Globus pallidus (tissue), 1 donor: ENCODE data around the gene GNB1.

Experiments
- DNase-seq: peaks from one replicate; pipeline ENCODE4 v3.0.0-alpha.2; 2015; ENCODE audit warnings: low spot score

GNB1 gene

GRCh38 chr1:1922956-1923833 lies 32.3 kb upstream of the GNB1 start:
- no peak for DNase-seq

- DNase-seq: no peak
These were observed 31.7 kb upstream of the GNB1 start for GRCh38 chr1:1922702-1922955.

DNA sequence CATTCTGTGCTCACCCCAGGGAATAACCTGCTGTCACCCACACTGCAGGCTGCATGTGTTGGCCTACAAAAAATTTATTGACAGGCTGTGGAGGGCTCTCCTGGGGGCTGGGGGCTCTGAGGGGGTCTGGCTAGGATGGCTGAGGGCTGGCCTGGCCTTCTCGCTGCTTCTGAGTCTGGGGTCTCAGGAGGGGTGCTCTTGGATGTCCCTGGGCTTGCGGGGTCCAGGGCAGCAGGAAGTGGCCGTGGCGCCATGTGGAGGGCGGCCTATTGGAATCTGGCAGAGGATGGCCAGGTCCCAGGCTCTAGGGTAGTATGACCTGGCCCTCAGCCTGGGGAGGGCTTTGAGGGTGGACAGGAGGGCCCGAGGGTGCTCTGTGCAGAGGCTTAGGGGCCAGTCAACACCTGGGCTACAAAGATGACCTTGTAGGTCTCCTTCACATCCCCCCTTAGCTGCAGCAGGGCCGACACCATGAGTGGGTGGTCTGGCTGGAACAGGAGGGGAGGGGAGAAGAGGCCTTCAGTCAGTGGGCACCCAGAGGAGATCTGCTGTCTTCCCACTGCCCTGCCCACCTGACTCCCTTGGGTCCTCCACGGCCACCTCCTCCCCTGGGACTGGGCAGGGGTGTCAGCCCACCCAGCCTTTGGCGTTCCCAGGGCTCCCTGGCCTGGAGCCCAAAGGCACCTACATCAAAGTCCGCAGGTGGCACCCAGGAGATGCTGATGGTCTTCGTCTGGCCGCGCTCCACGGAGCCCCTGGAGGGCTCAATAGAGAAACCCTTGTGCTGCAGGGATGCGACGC lies 31.2 kb upstream of the GNB1 start:
- DNase-seq: no peak

DNA sequence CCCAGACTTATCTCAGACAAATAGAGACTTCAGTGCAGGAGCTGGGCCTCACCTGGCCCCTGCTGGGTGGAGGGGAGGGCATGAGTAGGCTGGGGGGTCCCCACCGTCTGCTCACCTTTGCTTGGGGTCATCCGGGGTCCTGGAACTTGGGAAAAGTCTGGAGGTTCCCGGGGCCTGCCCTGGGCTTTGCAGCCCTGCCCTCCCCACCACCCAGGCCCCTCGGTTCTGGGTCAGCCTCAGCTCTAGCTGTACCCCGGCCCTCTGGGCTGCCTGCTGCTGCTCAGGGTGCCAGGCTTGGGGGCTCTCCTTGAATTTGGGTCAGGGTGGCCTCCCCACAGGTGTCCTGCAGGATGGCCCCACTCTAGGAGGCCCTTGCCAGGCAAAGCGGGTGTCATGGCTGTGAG lies 30.6 kb upstream of the GNB1 start:
- DNase-seq: no peak

- DNase-seq: no peak
These were observed 29.9 kb upstream of the GNB1 start for GRCh38 chr1:1920608-1921458.

DNA sequence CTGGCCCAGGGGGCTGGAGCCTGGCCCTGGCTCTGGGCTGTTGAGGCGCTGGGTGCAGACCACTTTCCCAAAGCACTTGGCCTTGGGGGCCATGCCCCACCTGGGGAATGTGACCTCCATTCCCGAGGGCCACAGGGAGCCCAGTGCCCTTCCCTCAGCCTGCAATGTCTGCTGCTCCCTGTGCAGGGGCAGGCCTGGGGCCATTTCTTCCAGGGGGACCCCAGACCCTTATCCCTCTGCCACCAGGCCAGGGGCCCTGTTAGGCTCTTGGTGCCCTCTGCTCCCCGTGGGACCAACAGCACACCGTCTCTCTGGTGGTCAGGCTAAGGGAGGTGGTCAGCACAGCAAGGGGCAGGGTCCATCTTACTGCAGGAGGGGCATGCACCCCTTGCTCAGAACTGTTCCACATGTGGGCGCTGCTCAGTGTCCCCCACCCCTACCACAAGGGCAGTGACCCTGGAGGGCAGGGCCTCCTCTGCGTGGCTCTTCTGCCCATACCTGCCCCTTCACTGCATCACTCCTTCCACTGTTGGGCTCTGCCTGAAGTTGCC lies 29.2 kb upstream of the GNB1 start:
- no peak for DNase-seq

GRCh38 chr1:1919304-1920056 lies 28.6 kb upstream of the GNB1 start:
- peak; percentile 85 for DNase-seq

DNA sequence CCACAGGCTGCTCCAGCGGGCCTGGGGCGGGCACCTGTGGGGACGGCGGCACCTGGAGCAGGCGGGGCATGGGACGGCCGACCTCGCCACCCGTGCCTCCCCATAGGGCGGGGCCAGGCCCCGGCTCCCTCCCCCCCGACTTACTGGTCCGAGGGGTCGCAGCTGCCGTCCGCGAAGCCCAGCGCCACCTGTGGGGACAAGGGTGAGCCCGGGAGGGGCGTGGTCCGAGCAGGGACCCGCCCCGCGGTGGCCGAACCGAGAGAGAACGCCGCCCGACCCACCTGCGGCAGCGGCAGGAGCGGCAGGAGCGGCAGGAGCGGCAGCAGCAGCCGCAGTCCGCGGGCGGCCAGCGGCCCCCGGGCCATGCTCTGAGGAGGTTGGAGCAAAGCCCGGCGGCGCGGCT lies 28.0 kb upstream of the GNB1 start, which contains the start of gene TMEM52:
Gene TMEM52 (minus strand): TSS at position 379 of the 403 bp plus-strand sequence. CDS start 14 bp downstream, at position 365.
- no peak for DNase-seq

DNA sequence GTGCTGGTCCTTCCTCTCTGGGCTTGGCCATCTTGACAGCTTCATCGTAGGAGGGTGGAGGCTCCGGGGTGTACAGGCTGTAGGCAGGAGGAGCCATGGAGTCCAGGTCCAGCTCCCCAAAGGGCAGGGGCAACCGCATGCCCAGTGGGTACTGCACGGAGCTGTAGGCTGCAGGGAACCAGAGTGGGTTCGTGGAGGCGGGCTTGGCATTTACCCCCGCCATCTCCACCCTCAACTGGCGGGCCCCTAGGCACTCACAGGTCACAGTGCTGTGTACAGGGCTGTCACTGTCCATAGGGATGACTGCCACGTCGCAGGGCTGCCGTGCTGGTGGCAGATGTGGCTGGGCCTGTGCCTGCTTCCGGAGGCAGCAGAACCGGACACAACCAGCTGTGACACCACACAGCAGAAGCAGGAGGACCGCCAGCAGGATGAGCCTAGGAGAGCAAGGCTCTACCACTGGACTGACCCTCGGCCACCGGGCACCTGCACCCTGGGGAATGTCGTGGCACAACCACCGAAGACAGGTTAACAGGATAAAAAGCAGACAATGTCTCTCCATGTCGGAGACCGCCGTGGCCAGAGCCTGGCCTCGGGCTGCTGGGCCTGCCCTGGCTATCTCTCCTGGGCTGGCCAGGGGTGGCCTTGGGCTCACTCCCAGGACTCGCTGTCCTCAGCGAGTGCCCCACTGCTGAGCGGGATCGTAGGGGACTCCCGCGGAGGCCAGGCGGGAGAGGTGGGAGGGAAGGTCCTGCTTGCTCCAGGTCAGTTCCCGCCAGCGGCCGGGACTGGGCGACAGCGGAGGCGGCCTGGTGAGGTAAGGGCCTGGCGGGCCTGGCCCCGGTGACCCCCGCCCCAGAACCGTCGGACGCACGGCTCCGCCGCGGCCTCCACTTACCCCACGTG lies 27.4 kb upstream of the GNB1 start:
- no peak for DNase-seq

DNA sequence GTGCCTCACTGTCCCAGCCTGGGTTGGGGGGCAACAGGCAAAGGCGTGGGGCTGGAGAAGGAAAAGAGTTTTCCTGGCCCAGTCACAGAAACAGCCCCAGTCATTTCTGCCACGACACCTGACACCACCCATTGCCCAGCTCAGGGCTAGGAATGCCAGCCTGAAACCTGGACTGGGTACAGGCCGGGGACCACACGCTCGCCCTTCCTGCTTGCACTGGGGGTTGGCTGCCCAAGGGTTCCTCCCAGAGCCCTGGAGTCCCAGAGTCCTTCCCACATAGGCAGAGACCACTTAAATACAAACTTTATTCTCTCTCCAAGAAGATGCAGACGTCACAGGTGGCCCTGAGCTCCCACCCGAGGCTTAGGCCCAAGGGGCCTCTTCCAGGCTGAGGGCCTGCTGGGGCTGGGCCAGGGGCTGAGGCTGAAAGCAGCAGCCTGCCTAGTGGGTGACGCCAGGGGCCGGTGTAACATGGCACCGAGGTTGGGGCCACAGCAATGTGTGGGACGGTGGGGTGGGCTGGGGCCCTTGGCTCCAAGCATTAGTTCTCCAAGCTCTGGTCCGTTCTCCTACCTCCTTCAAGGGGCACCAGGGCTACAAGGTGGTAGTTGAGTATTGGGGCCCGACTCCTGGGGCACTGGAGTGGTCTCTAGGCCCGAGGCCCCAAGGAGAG lies 26.6 kb upstream of the GNB1 start:
- DNase-seq: no peak

GRCh38 chr1:1916851-1917251 lies 26.0 kb upstream of the GNB1 start:
- no peak for DNase-seq

DNA sequence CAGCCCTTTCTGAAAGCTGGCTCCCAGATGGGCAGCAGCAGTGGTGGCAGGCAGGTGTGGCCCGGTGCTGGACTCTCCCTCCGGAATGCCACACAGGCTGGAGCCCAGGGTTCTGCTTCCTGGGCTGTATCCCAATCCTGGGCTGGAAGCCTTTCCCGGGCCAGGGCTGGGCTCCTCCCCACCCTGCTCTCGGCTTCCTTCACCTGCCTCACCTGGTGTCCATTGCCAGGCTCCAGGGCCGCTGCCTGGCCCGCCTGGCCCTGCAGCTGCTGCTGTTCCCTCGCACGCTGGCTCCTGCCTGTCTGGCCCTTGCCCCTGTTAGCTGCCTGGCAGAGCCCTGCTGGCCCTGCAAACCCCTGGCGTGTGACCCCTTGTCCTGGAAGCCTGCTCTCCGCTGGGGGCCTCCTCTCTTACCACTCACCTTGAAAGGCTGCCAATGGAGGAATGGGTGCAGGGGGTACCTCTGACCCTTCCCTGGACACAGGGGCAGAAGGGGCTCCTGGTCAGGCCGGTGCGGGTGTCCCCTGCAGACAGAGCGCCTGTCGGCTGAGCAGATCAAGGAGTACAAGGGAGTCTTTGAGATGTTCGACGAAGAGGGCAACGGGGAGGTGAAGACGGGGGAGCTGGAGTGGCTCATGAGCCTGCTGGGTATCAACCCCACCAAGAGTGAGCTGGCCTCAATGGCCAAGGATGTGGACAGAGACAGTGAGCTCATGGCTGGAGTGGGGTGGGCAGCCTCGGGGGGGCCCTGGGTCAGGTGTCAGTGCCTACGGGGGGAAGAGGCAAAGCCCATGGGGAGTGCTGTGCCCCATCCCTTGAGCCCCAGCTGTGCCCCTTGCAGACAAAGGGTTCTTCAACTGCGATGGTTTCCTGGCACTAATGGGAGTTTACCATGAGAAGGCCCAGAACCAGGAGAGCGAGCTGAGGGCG lies 25.3 kb upstream of the GNB1 start:
- no peak for DNase-seq

DNA sequence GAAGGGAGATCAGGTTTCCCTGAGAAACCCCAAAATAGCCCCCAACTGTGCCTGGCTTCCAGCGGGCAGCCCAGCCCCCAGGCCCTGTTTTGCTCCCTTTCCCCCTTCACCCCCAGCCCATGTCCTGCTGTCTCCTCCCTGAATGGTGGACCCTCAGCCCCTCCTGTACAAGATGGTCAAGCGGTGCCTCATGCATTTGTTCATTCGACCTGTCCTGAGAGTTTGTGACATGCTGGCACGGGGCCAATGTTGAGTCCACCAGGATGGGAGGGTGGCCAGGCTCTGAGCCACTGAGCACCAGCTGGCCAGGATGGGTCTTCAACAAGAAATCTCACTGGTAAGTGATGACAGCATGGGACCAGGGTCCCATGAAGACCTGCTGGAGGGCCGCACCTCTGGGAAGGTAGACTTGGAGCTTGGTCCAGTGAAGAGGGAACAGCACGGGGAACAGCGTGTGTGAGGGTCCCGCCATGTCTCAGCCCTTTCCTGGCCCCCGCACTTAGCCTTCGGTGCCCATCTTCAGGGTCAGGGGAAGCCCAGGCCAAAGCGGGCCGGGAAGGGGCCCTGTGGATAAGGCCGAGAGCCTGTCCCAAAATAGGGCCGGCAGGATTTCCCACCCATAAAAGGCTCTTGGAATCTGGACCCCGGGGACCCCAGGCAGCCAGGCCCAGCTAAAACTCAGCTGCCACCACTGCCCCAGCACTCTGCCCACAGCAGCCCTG lies 24.2 kb upstream of the GNB1 start, which contains the start of gene CALML6:
Gene CALML6 (plus strand): TSS at position 290 of the 722 bp plus-strand sequence. CDS start 21 bp downstream, at position 311.
- no peak for DNase-seq

- no peak for DNase-seq
These were observed 23.4 kb upstream of the GNB1 start for GRCh38 chr1:1914101-1914970.

DNA sequence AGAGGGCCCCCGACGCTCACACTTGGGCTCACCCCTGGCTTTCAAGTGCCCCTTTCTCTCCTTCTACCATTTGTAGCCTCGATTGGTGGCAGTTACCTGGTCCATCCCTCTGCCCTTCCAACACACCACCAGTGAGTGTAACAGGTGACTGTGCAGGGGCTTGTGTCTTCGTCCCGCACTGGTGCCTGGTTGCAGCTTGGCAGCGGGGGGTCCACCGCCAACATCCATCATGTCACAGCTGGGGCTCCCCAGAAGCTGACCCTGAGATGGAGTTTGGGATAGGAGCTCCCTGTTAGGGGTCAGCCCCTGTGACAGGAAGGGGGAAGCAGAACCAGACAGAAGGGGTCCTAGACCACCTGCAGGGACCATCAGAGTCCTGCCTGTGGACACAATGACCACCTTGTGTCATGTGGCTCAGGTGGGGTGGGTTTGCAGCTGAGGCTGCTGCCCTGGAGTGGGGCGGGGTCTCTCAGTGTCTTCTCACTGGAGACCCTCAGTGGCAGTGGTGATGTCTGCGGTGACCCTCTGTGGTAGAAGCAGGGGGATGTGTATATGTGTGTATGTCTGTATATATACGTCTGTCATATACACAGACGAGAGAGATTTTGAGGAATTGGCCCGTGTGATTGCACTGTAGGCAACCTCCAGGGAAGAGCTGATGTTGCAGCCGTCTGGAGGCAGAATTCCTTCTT lies 20.6 kb upstream of the GNB1 start:
- no peak for DNase-seq

- DNase-seq: no peak
These were observed 19.9 kb upstream of the GNB1 start for GRCh38 chr1:1910651-1911331.
